KMS-11 (cell line): ENCODE measurements around the gene GLI3.

Source experiments
- H2AFZ ChIP-seq: fragments of 200-600 bp; sonication (generic); 2 replicates; pipeline ENCODE4 v1.6.1; 2016; ENCODE audit warnings: antibody characterized with exemption, mixed run types, low read depth
- H3K27ac ChIP-seq: fragments of 200-600 bp; sonication (generic); 2 replicates; pipeline ENCODE4 v1.6.1; 2016; ENCODE audit warnings: mild to moderate bottlenecking, mixed run types
- H3K27me3 ChIP-seq: fragments of 200-600 bp; sonication (generic); 2 replicates; pipeline ENCODE4 v1.6.1; 2017; ENCODE audit warnings: mild to moderate bottlenecking, low read depth, mixed run types, moderate library complexity; ENCODE audit not compliant: insufficient read depth
- H3K36me3 ChIP-seq: fragments of 200-600 bp; sonication (generic); 2 replicates; pipeline ENCODE4 v1.6.1; 2017; ENCODE audit warnings: mild to moderate bottlenecking, mixed run types; ENCODE audit not compliant: insufficient read depth
- H3K4me1 ChIP-seq: fragments of 200-600 bp; sonication (generic); 2 replicates; pipeline ENCODE4 v1.6.1; 2016; ENCODE audit warnings: mild to moderate bottlenecking, low read depth, mixed run types; ENCODE audit not compliant: poor library complexity, severe bottlenecking
- H3K4me2 ChIP-seq: fragments of 200-600 bp; sonication (generic); 2 replicates; pipeline ENCODE4 v1.7.0; 2016; ENCODE audit warnings: mild to moderate bottlenecking, mixed run types
- H3K4me3 ChIP-seq: fragments of 200-600 bp; sonication (generic); IDR thresholded peaks from 2 replicates; pipeline ENCODE4 v1.6.1; 2017; ENCODE audit warnings: low read depth, low read length, mixed read lengths; ENCODE audit not compliant: insufficient read depth
- H3K79me2 ChIP-seq: fragments of 200-600 bp; sonication (generic); 2 replicates; pipeline ENCODE4 v1.6.1; 2016; ENCODE audit warnings: low read depth, mixed run types; ENCODE audit not compliant: insufficient read depth
- H3K9ac ChIP-seq: fragments of 200-600 bp; sonication (generic); 2 replicates; pipeline ENCODE4 v1.6.1; 2016; ENCODE audit warnings: mild to moderate bottlenecking, mixed run types
- H4K20me1 ChIP-seq: fragments of 200-600 bp; sonication (generic); 2 replicates; pipeline ENCODE4 v1.6.1; 2016; ENCODE audit warnings: mild to moderate bottlenecking, mixed run types; ENCODE audit not compliant: insufficient read depth
- TF ChIP-seq, protein P1 (sequence below): fragments of 200-600 bp; sonication (generic); conservative IDR thresholded peaks from 2 replicates; pipeline ENCODE4 v1.6.1; 2017; ENCODE audit warnings: low read depth, mild to moderate bottlenecking, antibody characterized with exemption, low read length, moderate library complexity, mixed read lengths

Gene GLI3

DNA sequence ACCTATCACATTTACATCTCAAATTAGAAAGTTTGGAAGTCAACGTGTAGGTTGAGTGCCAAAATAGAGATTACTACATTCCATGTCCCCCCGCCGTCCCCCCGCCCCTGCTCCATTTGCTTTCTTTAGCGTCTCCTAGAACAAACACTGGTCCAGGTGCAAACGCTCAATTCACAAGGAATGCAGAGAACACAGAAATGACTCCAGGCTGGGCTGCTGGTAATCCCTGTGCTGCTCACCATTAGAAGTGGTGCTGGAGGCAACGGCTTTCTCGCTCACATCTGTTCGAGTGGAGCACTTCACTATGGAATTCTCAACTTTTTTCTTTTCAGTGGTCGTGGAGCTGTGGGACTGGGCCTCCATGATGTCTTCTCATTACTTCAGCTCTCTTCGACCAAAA lies 14.1 kb downstream of the GLI3 start:
- Histone ChIP-seq H3K9ac (no peak overlapping the region), H3K79me2 (no peaks in the 10 kb centered on the region), H3K4me2 (no peak overlapping the region), H3K4me3 (no peak overlapping the region), H2AFZ (no peak overlapping the region), H4K20me1 (no peaks in the 10 kb centered on the region; the same call in 1 of the 2 replicates), H3K27ac (no peak overlapping the region), H3K27me3 (no peaks in the 10 kb centered on the region), H3K4me1 (peaks cover 9% of the 10 kb centered on the region), H3K36me3 (no peaks in the 10 kb centered on the region)
- TF ChIP-seq, protein P1, sequence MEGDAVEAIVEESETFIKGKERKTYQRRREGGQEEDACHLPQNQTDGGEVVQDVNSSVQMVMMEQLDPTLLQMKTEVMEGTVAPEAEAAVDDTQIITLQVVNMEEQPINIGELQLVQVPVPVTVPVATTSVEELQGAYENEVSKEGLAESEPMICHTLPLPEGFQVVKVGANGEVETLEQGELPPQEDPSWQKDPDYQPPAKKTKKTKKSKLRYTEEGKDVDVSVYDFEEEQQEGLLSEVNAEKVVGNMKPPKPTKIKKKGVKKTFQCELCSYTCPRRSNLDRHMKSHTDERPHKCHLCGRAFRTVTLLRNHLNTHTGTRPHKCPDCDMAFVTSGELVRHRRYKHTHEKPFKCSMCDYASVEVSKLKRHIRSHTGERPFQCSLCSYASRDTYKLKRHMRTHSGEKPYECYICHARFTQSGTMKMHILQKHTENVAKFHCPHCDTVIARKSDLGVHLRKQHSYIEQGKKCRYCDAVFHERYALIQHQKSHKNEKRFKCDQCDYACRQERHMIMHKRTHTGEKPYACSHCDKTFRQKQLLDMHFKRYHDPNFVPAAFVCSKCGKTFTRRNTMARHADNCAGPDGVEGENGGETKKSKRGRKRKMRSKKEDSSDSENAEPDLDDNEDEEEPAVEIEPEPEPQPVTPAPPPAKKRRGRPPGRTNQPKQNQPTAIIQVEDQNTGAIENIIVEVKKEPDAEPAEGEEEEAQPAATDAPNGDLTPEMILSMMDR: no peak

DNA sequence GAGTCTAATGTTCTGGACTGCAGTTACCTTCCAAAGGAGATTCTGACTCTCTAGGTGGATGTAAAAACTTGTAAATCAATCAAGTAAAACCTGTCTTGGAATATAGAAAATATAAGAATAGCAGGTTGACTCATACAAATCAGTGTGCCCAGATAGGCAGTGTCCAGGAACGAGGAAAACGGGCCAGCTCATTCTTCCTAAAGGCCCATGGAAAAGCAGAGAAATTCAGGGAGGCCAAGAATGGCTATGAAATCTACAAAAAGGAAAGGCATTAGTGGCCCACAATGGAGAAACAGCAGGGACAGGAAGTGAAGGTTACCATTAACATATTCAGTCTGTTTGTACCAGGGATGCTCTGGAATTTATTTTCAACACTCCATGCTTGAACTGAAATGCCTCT lies 14.9 kb downstream of the GLI3 start:
- Histone ChIP-seq H3K9ac (no peak overlapping the region), H3K27ac (no peak overlapping the region), H3K4me1 (peaks cover 7% of the 10 kb centered on the region), H3K4me3 (no peak overlapping the region), H3K36me3 (no peaks in the 10 kb centered on the region), H3K27me3 (no peaks in the 10 kb centered on the region), H4K20me1 (no peaks in the 10 kb centered on the region; the same call in 1 of the 2 replicates), H2AFZ (no peak overlapping the region), H3K4me2 (no peak overlapping the region), H3K79me2 (no peaks in the 10 kb centered on the region)
- TF ChIP-seq, protein P1: no peak

DNA sequence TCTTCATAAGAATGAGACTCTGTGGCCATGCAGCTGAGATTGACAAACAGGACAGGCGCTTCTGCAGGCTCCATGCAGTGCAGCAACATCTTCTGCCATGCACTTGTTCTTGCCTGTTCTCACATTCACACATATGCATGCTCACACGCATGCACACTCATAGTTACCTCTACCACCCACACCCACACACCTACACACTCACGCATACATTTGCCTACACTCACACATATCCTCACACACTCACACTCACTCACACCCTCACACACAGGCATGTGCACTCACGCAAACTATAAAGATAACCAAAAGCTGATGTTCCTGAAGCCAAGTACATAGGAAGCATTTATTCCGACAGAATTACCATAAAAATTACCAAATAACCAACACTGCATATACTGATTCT lies 15.7 kb downstream of the GLI3 start:
- H3K4me3 ChIP-seq: no peak overlapping the region
- H4K20me1 ChIP-seq: no peaks in the 10 kb centered on the region
- H3K36me3 ChIP-seq: no peaks in the 10 kb centered on the region
- H3K27ac ChIP-seq: no peak overlapping the region
- H3K27me3 ChIP-seq: no peaks in the 10 kb centered on the region
- no peak overlapping the region for H3K9ac ChIP-seq
- H3K4me2 ChIP-seq: no peak overlapping the region
- no peaks in the 10 kb centered on the region for H3K4me1 ChIP-seq
- no peak overlapping the region for H2AFZ ChIP-seq
- H3K79me2 ChIP-seq: no peaks in the 10 kb centered on the region
- TF ChIP-seq, protein P1: no peak

GRCh38 chr7:42219447-42219846 lies 17.6 kb downstream of the GLI3 start:
- Histone ChIP-seq H3K9ac (no peak overlapping the region), H3K27me3 (no peaks in the 10 kb centered on the region), H3K4me2 (no peak overlapping the region), H3K79me2 (no peaks in the 10 kb centered on the region), H2AFZ (no peak overlapping the region), H3K27ac (no peak overlapping the region), H3K4me1 (no peaks in the 10 kb centered on the region), H3K4me3 (no peak overlapping the region), H3K36me3 (no peaks in the 10 kb centered on the region), H4K20me1 (no peaks in the 10 kb centered on the region)
- TF ChIP-seq, protein P1: no peak
